GM18508 (cell line): ENCODE results near the gene DLG3.
"Not testable (repeated sequence)": the region's sequence is repeated elsewhere in the genome, so short reads cannot be mapped to it uniquely, and the experiment has no call there.

Experiments used
- ATAC-seq: cut with Tn5 transposase; IDR thresholded peaks from one replicate; pipeline ENCODE4 v1.9.1; 2021; ENCODE audit warnings: moderate number of reproducible peaks; ENCODE audit not compliant: insufficient read depth, unreplicated experiment

The DLG3 gene

DNA sequence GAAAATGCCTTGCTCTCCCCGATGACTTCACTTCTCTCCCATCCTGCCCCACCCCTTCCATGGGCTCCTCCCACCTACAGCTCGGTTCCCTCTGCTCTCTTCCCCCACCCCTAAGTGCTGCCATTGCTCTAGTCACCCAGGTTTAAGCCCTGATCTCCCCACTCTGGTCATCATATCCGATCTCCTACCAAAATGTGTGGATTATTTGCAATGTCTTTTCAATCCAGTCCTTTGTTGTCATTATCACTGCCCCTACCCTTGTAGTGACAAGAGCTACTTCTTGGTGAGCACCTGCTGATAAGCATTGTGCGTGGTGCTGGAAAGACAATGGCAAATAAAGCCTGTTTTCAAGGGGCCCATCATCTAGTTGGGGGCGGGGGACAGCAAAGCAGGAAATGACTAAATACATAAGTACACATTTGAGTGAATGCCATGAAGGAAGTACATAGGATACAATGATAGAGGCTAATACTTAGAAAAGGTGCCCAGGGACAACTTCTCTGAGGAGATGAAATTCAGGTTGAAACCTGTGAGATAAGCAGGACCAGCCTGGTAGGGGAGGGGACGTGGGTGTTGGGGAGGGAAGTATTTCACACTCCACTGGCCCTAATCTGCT lies 63.8 kb downstream of the DLG3 start:
- ATAC-seq, result no peak

DNA sequence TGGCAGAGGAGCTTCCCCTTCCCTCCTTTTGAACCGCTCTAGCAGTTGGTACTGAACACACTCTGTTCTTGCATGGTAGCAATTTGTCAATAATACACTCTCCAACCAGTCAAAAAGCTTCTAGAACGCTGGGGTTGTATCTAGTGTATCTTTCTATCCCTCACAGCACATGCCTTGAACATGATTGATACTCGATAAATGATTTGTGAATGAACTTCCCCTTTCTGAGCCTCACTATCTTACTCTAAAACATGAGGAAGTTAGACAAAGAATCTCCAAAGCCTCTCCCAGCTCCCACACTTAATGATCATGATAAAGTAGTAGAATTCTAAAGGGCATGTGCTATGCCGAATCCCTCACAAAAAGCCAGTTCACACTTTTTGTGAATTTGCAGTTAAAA lies 64.4 kb downstream of the DLG3 start:
- ATAC-seq, result no peak

DNA sequence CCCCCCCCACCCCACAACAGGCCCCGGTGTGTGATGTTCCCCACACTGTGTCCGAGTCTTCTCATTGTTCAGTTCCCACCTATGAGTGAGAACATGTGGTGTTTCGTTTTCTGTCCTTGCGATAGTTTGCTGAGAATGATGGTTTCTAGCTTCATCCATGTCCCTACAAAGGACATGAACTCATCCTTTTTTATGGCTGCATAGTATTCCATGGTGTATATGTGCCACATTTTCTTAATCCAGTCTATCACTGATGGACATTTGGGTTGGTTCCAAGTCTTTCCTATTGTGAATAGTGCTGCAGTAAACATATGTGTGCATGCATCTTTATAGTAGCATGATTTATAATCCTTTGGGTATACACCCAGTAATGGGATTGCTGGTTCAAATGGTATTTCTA lies 70.6 kb downstream of the DLG3 start:
- not testable (repeated sequence) for ATAC-seq

- ATAC-seq, result not testable (repeated sequence)
Observed at GRCh38 chrX:70515692-70516091, 71.1 kb downstream of the DLG3 start.

DNA sequence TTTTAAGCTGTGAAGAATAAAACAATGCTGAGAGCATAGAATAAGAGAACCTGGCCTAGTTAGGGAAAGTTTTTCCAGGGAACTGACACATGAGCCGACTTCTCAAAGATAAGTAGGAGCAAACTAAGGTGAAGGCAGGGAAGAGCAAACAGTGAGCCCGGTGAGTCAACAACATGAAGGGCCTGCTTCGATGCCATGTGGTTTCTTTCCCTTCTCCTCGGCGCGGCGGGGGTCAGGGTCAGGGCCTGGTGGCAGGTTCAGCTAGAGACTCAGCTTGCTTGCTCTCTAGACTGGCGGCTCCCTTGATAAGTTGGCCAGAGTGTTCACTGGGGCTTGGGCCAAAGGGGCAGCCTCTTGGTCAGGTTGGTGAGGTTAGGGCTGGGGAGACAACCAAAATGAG lies 81.1 kb downstream of the DLG3 start:
- no peak for ATAC-seq

DNA sequence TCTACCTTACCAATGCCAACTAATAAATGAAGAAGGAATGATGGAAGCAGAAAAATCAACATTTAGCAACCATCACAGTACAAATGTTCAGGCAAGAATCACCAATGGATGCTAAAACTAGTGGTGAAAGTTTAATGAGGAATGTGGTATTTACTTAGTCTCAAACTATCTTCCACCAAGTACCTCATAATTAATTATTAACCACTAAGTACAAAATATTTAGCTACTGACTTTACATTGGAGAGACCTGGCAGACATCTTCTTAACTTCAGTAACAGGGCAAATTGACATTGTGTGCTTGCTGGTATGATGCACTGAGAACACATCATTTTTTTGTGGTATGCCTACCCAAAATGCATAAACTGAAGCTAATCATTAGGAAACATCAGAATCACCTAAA lies 82.4 kb downstream of the DLG3 start:
- ATAC-seq, result no peak

DNA sequence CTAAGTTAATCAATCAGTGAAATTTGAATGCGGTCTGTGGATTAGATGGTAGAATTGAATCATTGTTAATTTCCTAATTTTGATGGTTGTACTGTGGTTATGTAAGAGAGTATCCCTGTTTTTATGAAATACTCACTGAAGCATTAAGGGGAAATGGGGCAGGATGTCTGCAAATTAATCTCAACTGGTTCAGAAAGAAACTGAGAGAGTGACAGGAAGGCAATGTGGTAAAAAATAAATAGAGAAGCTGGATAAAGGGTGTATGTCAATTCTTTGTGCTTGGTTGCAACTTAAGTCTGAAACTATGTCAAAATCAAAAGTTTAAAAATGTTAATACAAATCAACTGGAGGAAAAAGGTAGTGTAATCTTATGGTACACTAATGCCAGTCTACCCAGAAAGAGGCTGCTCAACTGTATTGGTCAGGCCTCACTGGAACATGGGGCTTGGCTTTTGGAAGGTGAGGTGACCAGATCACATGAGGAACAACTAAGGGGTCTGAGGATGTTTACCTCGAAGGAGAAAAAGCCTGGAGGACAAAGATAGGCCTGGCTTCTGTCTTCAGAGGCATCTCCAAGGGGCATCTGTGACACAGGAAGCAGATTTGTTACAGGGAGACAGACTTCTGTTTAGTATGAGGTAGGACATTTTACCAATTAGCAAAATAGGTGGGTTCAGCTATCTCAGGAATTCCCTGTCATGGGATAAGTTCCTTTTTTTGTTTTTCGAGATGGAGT lies 83.1 kb downstream of the DLG3 start:
- no peak for ATAC-seq

DNA sequence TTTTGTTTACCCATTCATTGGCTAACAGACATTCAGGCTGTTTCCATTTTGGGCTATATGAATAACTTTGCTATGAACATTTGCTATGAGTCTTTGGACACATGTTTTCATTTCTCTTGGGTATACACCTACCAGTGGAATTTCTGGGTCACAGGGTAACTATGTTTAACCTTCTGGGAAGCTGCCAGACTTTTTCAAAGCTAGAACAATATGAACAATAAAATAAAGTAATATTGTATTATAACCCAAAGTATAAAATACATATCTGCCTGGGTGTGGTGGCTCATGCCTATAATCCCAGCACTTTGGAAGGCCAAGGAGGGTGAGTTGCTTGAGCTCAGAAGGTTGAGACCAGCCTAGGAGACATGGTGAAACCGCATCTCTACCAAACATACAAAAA lies 90.6 kb downstream of the DLG3 start:
- no peak for ATAC-seq

DNA sequence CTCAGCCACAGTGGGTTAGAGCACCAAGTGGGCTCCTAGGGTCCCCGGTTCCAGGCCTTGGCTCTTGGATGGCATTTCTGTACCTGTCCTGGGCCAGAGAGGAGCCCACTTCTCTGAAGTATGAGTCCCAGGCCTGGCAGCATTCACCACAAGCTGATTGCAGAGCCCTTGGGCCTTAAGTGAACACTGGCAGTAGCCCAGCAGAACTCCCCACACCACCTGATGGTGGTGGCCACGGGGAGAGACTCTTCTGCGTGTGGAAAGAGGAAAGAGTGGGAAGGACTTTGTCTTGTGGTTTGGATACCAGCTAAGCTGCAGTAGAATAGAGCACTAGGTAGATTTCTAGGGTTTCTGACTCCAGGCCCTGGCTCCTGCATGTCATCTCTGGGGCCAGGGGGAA lies 104.8 kb downstream of the DLG3 start:
- ATAC-seq, result no peak

- no peak for ATAC-seq
Observed at GRCh38 chrX:70552130-70552704, 107.6 kb downstream of the DLG3 start.

- ATAC-seq, result no peak
Observed at GRCh38 chrX:70553516-70553915, 108.9 kb downstream of the DLG3 start.

- no peak for ATAC-seq
Observed at GRCh38 chrX:70554081-70554480, 109.4 kb downstream of the DLG3 start.

GRCh38 chrX:70554523-70554922 lies 109.9 kb downstream of the DLG3 start:
- no peak for ATAC-seq

DNA sequence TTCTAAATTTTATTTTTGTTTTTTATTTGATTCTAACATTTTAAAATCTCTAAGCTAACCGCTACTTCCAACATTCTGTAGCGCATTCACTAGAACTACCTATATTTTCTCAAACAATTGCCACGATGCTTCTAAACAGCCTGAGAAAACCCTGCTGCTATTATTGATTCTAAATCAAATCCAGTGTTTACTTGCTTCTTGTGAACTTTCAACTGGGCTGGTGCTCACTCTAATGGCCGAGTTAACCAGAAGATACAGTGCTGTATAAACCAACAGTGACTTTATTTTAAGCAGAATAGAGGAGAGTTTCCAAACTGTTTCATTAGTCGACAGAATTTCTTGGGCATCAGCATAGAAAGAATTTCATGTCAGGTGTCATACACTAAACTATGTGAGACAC lies 110.3 kb downstream of the DLG3 start:
- no peak for ATAC-seq
